Heart left ventricle (tissue), 16 donors: ENCODE results near the gene NRIP2. TPM values are rescaled to one million over a fixed set of nuclear protein-coding genes. Genes with fewer than 3 reads are reported as not detected.

Source experiments
- ATAC-seq, 4 donors: fragments of 200-7000 bp; cut with Tn5 transposase; one replicate each; pipeline ENCODE4 v1.9.1; 2020 to 2022; ENCODE audit warnings: moderate library complexity in 4 of 4, mild to moderate bottlenecking in 3 of 4, moderate number of reproducible peaks in 1 of 4
- DNase-seq, 5 donors: peaks; one replicate each; pipeline ENCODE4 v3.0.0-alpha.2; 2020
- H3K27ac ChIP-seq, 12 donors: fragments of 200-600 bp; sonication (generic) in 4 of 12; one replicate each; pipeline versions ENCODE4 v1.5.0 to v1.8.0; 2016 to 2022; ENCODE audit warnings: mild to moderate bottlenecking in 2 of 12
- H3K27me3 ChIP-seq, 9 donors: fragments of 200-600 bp; sonication (generic) in 2 of 9; one replicate each; pipeline versions ENCODE4 v1.5.1 to v1.8.0; 2016 to 2022; ENCODE audit warnings: mild to moderate bottlenecking in 3 of 9
- H3K36me3 ChIP-seq, 9 donors: fragments of 200-600 bp; sonication (generic) in 2 of 9; one replicate each; pipeline versions ENCODE4 v1.5.0 to v1.8.0; 2018 to 2022; ENCODE audit warnings: mild to moderate bottlenecking in 2 of 9
- H3K4me1 ChIP-seq, 12 donors: fragments of 200-600 bp; sonication (generic) in 4 of 12; one replicate each; pipeline versions ENCODE4 v1.5.0 to v1.8.0; 2016 to 2022; ENCODE audit warnings: mild to moderate bottlenecking in 3 of 12
- H3K4me3 ChIP-seq, 12 donors: fragments of 200-600 bp; sonication (generic) in 4 of 12; one replicate each; pipeline versions ENCODE4 v1.5.0 to v1.8.0; 2017 to 2022; ENCODE audit warnings: mild to moderate bottlenecking in 9 of 12, moderate library complexity in 4 of 12
- H3K9me3 ChIP-seq, 12 donors: fragments of 200-600 bp; sonication (generic) in 4 of 12; one replicate each; pipeline versions ENCODE4 v1.5.0 to v1.8.0; 2016 to 2022; ENCODE audit warnings: mild to moderate bottlenecking in 1 of 12
- CTCF ChIP-seq, 12 donors: fragments of 200-600 bp; sonication (generic) in 4 of 12; IDR thresholded peaks; one replicate each; pipeline versions ENCODE4 v1.5.0 to v1.8.0; 2018 to 2022; ENCODE audit warnings: antibody characterized with exemption in 12 of 12, mild to moderate bottlenecking in 5 of 12
- POLR2A ChIP-seq, 2 donors: fragments of 450-650 bp; IDR thresholded peaks; one replicate each; pipeline ENCODE4 v1.6.1; 2017; ENCODE audit warnings: antibody characterized with exemption in 2 of 2, mild to moderate bottlenecking in 2 of 2, moderate library complexity in 2 of 2
- WGBS, 4 donors: extraction: QIAGEN DNeasy Blood & Tissue Kit in 2 of 4; methylation state at CpG; one replicate each; pipeline versions ENCODE4 v1.1.5 to v1.1.7; 2013 to 2018; 5-methylcytosine and 5-hydroxymethylcytosine counted together
- intact Hi-C, 10 donors: fragments of 100-400 bp; cut with DNase I; formaldehyde crosslinking; loops; one replicate each; pipeline versions ENCODE4 v1.11.1 to v1.14.2; 2022
- polyA plus RNA-seq, 2 donors: library from polyadenylated mRNA; stranded (reverse); fragments of 200-250 nt; gene quantifications; one replicate each; pipeline ENCODE4 v1.2.3, GENCODE V29; 2013
- total RNA-seq, 9 donors: library from RNA; depleted of rRNA in 2 of 9; stranded (reverse); fragments of >200 nt in 2 of 9; fragmentation: NEBNext Ultra II Directional in 3 of 9; extraction: Animal tissue kit (Norgen Biotek cat#: 25700) in 3 of 9; gene quantifications; one replicate each; pipeline versions ENCODE4 v1.1.0 to v1.2.4, GENCODE V29; 2016 to 2023
- donor health status: ischemic (EF 13 %, LVEDD 7.1; RV severe dilation, severe dysfunction).
- donor health status: healthy with polysubstance abuse.
- donor health status: DM: no; HTN: yes; CAD: no.
- donor health status: DM: no; HTN: no; CAD: no.
- donor health status: ischemic (EF 25% LVEDD 6.9; RV normal size, moderate dysfunction).
- donor health status: ischemic (EF 25% LVEDD 5.7; RV mildly dilated, moderate dysfunction).
- donor health status: healthy.
- donor health status: DM: yes; HTN: yes; CAD: no.
- donor health status: ischemic (EF 35%, LVEDD 5.7; RV mildly dilated, moderate dysfunction).
- donor health status: nonischemic (EF 11% LVEDD 7.7; RV severe dilation, severe dysfunction).
- donor health status: DM: yes; HTN: yes; CAD: no.
- donor health status: PGD.
- donor health status: ischemic (EF 29% LVEDD 5.4; RV normal size, mild dysfunction).
- donor health status: nonischemic (EF 23%, LVEDD 6.1; RV moderate dilation, normal function).

The NRIP2 gene
- total and polyA plus RNA-seq, 11 donors, result 1.9 to 3.1 (median 2.1) TPM

GRCh38 chr12:2836574-2836973, 1.7 kb upstream of the NRIP2 start:
- H3K27ac ChIP-seq, result no peak overlapping the region
- ATAC-seq (no peak), DNase-seq (peak in 1 of 5 donors; percentile 2)
- H3K4me1 ChIP-seq, result peaks cover 0 to 23% (median 7%) of the 10 kb centered on the region in 12 donors
- no peak overlapping the region for H3K4me3 ChIP-seq
- intact Hi-C loops, result no loop called here
- no peaks in the 10 kb centered on the region for H3K9me3 ChIP-seq
- H3K27me3 ChIP-seq, result no peaks in the 10 kb centered on the region
- no peak for TF ChIP-seq POLR2A (IDR thresholded peaks at IDR 0.05)
- no peak for TF ChIP-seq CTCF (IDR thresholded peaks at IDR 0.05)
- H3K36me3 ChIP-seq, result peaks cover 0 to 10% (median 2%) of the 10 kb centered on the region in 9 donors
- 81 to 93% (median 85%) methylated on average over 8 of the region's 8 CpGs for WGBS, 4 donors

- peak in 1 of 5 donors; percentile 14 for DNase-seq
- WGBS, 4 donors, result 75 to 83% (median 77%) methylated on average over 4 of the region's 4 CpGs
- no peak for ATAC-seq
- intact Hi-C loops, result no loop called here
- H3K27ac ChIP-seq, result no peak overlapping the region
- TF ChIP-seq POLR2A (IDR thresholded peaks at IDR 0.05) (no peak), CTCF (IDR thresholded peaks at IDR 0.05) (no peak)
- H3K4me1 ChIP-seq, result peaks cover 0 to 23% (median 7%) of the 10 kb centered on the region in 12 donors
- H3K27me3 ChIP-seq, result no peaks in the 10 kb centered on the region
- no peaks in the 10 kb centered on the region for H3K9me3 ChIP-seq
- peaks cover 0 to 17% (median 4%) of the 10 kb centered on the region in 9 donors for H3K36me3 ChIP-seq
- H3K4me3 ChIP-seq, result no peak overlapping the region
Measured at GRCh38 chr12:2835691-2836403, 1.0 kb upstream of the NRIP2 start.

DNA sequence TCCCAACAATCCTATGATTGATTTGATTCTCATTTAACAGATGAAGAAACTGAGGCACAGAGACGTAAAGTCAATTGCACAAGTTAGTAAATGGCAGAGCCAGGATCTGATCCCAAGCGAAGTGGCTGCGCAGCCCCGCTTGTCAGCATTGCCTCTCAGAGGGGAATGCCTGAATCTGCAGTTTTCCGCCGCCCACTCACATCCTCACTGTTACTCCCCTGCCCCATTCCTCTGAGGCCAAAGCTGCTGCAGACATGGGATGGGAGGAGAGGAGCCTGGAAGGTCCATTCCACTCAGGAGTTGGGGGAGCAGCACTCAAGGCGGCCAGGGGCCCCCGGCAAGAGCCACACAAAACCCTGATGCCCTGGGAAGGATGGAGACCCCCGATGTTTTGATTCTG, 1.0 kb downstream of the NRIP2 start:
- Histone ChIP-seq H3K27me3 (no peaks in the 10 kb centered on the region), H3K36me3 (peaks cover 0 to 37% (median 22%) of the 10 kb centered on the region in 9 donors), H3K4me1 (peaks cover 0 to 23% (median 7%) of the 10 kb centered on the region in 12 donors), H3K27ac (peak overlapping the region in 5 of 12 donors; percentile 6 to 64 (median 50)), H3K9me3 (no peaks in the 10 kb centered on the region), H3K4me3 (peak overlapping the region in 8 of 12 donors; percentile 36 to 54 (median 48))
- 50 to 63% (median 58%) methylated on average over 9 of the region's 9 CpGs for WGBS, 4 donors
- TF ChIP-seq CTCF (IDR thresholded peaks at IDR 0.05) (no peak), POLR2A (IDR thresholded peaks at IDR 0.05) (no peak)
- ATAC-seq (peak in 3 of 4 donors; percentile 21 to 66 (median 62)), DNase-seq (peak; percentile 32 to 48 (median 35))
- intact Hi-C loops, result no loop called here

GRCh38 chr12:2833327-2833726, 1.5 kb downstream of the NRIP2 start:
- DNase-seq (peak in 1 of 5 donors; percentile 36), ATAC-seq (no peak)
- Histone ChIP-seq H3K36me3 (peaks cover 0 to 42% (median 23%) of the 10 kb centered on the region in 9 donors), H3K4me3 (peak overlapping the region in 6 of 12 donors; percentile 40 to 54 (median 54)), H3K4me1 (peaks cover 0 to 23% (median 7%) of the 10 kb centered on the region in 12 donors), H3K27ac (peak overlapping the region in 4 of 12 donors; percentile 26 to 64 (median 48)), H3K27me3 (no peaks in the 10 kb centered on the region), H3K9me3 (no peaks in the 10 kb centered on the region)
- 48 to 66% (median 63%) methylated on average over 4 to 5 of the region's 5 CpGs for WGBS, 4 donors
- TF ChIP-seq CTCF (IDR thresholded peaks at IDR 0.05) (no peak), POLR2A (IDR thresholded peaks at IDR 0.05) (no peak)
- intact Hi-C loops, result no loop called here
